OCI-M1 (cell line): ENCODE results near the gene RNASEL.
A peak's percentile ranks its signal among the peaks of the same experiment; 100 is the strongest.

ENCODE experiments used
- DNase-seq: peaks from one replicate; lab custom pipeline; 2025; lab: John Stamatoyannopoulos, UW

Gene RNASEL

DNA sequence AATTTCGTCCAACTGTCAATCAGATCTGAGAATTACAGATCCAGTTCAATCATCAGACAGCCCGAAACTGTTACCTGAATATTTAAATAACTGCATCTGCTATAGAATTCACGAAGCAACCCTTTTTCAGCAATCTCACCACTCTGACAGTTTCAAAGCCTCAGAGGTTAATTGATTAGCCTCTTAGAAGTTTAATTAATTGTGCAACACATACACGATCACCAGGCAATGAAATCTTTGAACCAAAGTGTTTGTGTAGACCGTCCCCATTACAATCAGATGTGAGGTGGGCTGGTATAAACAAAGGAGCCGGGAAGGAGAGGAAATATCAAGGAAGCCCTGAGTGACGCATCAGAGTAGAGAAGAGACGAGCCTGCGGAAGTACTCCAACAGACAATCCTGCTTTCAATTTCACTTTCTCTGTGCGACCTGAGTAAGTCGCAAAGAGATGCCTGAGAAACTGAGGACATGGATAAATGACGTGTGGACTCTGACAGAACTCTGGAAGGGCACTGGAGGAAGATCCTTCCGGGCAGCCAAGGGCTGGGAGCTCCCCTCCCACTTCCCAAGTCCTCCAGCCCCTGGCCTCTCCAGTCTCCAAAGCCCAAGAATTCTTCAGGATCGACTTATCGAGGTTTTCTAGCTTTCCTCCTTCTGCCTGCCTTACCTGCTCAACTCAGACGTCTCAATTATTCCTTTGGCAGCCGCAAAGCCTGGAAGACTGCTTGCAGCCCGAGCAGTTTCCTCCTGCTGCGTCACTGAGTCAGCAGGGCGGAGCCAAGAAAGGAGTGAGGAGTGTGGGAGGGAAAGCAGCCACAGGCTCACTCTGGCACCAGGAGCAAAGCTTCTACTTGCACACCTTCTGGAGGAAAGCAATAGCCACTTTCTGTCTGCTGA lies at the start of gene RNASEL:
Gene RNASEL, minus strand, starts transcription at position 757 of the 897 bp plus-strand sequence. CDS start 2,450 bp downstream, outside the sequence.
- DNase-seq, result peak; percentile 88

DNA sequence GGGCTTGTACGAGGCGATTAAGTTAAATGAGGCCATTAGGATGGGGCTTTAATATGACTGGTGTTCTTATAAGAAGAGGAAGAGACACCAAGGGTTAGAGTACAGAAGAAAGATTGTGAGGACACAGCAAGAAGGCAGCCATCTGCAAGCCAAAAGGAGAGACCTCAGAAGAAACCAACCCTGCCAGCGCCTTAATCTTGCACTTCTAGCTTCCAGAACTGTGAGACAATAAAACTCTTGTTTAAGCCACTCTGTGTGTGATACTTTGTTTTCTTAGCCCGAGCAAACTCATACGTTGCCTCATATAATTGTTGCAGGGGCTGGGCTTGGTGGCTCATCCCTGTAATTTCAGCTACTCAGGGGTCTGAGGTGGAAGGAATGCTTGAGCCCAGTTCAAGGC lies 48.7 kb upstream of the RNASEL start:
- DNase-seq, result no peak

DNA sequence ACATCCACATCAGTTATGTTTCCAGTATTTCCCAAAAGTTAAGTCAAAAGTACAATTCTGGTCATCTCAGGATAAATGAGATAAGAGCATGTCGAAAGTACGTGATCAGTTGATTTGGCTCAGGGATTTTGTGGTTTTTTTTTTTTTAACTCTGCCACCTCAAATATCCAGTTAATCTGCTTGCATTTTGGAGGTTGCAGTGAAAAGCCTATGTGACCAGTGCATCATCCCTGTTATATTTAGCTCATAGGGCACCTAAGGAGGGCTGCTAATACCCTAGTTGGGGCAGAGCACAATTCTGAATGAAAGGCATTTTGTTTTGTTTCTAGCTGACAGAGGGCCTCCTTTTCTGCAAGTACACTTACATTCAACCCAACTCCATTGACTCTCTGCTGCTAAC lies 46.8 kb upstream of the RNASEL start:
- DNase-seq, result no peak

DNA sequence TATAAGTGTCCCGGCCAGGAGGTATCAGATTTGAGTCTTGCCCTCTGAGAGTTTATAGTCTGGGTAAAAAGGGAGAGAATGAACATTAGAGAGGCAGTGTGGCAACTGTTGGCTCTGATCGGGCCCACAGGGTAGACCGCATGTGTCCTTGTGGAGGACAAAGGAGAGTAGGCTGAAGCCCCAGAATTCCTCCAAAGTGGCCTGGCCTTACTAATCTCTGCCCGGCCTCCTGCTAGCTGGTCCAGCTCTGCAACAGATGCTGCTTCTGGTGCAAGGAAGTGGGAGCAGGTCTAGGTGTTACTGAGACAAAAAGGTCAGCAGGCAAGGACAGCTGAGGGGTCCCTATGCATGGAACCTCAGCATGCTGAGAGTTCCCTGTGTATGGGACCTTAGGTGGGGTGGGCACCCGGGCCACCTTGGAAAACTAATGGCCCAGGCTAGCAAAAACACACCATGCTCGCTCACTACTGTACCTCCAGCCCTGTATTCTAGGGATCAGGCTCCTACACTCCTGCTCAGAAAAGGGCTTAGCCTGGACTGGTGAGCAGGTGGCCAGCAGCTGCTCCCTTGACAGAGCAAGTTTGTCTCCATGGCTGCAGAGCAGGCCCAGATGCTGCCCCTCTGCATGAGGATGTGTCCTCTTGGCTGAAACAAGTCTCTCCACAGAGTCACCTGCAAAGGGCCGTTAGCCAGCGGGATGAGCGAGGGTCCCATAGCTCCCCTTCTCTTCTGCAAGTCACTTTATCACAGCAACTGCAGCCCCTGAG lies 45.4 kb upstream of the RNASEL start:
- no peak for DNase-seq

GRCh38 chr1:182633657-182634281 lies 44.7 kb upstream of the RNASEL start:
- DNase-seq, result no peak

DNA sequence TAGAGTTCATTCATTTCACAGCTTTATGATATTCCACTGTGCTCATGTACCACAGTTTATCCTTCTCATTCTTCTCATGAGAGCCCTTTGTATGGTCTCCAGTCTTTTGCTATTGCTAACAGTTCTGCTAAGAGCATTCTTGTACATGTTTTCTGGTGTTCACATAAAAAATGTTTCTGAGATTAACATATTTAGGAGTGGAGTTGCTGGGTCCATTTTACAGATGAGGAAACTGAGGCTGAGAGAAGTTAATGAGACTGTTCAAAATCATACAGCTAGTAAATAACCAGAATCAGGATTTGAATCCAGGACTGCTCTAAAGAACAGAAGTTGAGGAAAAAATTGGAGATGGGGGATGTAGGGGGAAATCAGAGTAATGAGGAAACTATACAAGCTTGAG lies 44.0 kb upstream of the RNASEL start:
- DNase-seq, result no peak

DNA sequence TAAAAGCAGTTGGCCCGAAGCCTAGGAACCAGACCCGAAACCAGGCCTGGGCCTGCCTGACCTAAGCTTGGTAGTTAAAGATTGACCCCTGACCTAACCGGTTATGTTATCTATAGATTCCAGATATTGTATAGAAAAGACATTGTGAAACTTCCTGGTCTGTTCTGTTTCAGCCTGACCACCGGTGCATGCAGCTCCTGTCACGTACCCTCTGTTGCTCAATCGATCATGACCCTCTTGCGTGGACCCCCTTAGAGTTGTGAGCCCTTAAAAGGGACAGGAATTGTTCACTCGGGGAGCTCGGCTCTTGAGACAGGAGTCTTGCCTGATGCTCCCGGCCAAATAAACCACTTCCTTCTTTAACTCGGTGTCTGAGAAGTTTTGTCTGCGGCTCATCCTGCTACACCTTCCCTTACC lies 43.4 kb upstream of the RNASEL start:
- DNase-seq, result peak; percentile 87

GRCh38 chr1:182631954-182632353 lies 42.9 kb upstream of the RNASEL start:
- no peak for DNase-seq

DNA sequence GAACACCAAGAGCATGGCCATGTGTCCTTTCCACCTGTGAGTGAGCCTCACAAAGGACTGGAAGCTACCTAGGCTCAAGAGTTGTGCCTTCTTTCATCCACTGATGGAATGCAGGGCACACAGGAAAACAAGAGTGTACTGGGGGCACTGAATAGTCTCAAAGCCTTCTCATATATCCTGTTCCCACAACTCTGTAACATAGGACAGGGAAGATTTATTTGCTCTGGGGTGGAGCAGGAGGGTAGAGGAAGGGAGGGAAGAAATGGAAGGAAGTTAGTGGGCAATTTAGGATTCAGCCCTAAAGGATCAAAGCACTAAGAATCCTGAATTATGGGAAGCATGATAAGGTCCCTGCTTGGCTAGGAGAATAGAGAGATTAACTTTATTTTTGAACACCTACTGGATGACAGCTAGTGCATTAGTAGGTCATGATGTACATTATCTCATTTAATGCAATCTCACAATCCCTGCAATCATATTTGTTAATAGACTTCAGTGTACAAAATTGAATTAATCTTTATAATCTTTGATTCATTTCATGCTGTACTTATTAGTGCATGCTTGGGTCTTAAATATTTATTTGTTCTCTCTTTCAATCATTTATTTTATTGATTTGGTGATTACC lies 42.1 kb upstream of the RNASEL start:
- DNase-seq, result no peak

GRCh38 chr1:182630586-182630985 lies 41.5 kb upstream of the RNASEL start:
- DNase-seq, result no peak

DNA sequence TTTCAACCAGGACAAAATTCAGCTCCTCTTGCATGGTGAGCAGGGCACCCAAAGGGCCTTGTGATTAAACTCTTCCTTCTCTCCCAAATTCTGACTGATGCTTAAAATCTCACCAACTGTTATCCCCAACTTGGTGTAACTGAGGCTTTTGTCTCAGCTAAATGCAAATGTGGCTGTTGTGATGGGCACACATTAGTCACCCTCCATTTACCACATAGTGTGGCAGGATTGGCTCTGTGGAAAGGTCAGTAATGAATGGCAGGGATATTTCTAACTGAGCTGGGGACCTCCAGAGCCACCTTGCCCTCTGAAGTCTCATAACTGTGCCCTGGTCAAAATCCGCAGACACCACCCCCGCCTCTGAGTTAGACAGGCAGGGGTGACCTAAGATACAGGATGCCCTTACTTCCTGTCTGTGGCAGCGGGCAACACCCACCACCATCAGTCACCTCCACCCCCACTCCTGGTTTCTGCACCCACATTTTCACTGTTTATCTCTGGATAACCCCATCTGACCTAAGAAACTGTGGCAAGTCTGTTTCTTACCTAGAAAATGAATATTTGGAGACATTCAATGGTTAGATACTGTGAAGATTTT lies 40.5 kb upstream of the RNASEL start:
- DNase-seq, result no peak

DNA sequence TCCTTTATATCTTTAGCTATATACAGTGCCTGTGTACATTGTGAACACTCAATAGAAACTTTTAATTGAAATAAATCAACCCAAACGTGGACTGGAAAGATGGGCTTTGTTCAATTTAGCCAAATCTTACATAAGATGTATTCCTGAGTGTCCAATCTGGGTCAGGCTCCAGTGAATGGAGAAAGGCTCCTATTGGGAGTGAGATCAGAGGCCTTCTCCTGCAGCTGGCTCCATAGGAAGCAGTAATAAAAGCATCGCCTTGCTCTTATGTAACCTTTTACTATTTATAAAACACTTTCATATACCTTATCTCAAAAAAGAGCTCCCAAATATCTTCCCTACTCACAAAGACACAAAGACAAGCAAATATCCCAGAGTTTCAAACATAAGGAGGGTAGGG lies 40.0 kb upstream of the RNASEL start:
- no peak for DNase-seq

DNA sequence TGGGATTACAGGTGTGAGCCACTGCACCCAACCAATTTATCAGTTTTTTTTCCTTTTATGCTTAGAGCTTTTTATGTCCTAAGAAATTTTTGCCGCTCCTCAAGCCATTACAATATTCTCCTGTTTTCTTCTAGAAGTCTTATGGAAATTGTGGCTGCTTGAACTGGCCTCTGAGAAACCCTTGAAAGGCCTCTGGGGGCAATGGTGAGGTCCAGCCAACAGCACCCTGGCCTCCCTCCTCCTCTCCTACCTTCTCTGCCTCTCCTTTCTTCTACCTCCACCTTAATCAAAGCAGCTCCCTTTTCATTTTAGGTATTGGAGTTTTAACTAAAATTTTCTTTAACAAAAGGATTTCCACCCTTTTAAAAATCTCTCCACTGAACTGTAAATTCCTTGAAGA lies 39.6 kb upstream of the RNASEL start:
- DNase-seq, result no peak

- DNase-seq, result no peak
These were observed 38.6 kb upstream of the RNASEL start for GRCh38 chr1:182627622-182628021.

DNA sequence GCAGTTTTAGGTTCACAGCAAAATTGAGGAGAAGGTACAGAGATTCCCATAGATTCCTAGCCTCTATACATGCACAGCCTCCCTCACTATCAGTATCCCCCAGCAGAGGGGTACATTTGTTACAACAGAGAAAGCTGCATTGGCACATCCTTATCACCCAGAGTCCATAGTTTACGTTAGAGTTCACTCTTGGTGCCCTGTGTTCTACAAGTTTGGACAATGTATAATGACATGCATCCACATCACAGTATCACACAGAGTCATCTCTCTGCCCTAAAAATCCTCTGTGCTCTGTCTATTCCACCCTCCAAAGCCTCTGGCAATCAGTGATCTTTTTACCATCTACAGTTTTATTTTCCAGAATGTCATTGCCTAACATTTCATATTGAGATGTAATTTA lies 37.5 kb upstream of the RNASEL start:
- DNase-seq, result no peak

GRCh38 chr1:182625719-182626504 lies 36.9 kb upstream of the RNASEL start:
- DNase-seq, result no peak

GRCh38 chr1:182625024-182625423 lies 36.0 kb upstream of the RNASEL start:
- DNase-seq, result no peak

- peak; percentile 38 for DNase-seq
These were observed 35.5 kb upstream of the RNASEL start for GRCh38 chr1:182624577-182624976.

DNA sequence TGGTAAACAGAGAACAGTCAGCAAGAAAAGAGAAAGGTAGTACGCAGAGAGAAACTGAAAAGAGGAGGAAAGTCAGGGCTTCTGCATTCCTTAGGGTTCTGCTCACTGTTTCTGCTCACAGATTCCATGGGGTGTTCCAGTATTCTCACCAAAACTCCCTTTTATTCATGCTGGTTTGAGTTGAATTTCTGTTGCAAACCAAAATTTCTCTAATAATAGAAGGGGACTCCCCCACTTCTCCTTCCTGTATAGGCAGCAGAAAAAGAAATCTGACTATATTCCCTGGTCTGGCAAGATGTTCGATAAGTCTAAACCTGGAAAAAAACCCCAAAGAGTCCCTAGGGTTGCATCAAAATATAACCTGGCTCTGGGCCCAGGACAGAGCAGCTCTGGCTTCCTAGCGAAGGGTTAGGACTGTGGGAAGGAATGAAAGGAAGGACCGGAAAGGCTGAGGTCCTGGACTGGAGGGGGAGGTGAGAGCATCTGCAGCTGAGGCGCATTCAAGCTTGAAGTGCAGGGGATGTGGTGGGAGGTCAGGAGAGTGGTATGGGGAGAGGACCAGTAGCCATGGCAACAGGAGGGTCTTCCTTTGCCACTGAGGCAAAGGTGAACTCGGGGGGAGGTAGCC lies 34.0 kb upstream of the RNASEL start:
- no peak for DNase-seq

- no peak for DNase-seq
These were observed 32.9 kb upstream of the RNASEL start for GRCh38 chr1:182621906-182622305.
